Measurements from ENCODE around the gene ANGPTL2. TPM values are rescaled to one million over a fixed set of nuclear protein-coding genes. Genes with fewer than 3 reads are reported as not detected.

ANGPTL2 gene
- total RNA-seq, 2 experiments from 2014 or later = not detected

DNA sequence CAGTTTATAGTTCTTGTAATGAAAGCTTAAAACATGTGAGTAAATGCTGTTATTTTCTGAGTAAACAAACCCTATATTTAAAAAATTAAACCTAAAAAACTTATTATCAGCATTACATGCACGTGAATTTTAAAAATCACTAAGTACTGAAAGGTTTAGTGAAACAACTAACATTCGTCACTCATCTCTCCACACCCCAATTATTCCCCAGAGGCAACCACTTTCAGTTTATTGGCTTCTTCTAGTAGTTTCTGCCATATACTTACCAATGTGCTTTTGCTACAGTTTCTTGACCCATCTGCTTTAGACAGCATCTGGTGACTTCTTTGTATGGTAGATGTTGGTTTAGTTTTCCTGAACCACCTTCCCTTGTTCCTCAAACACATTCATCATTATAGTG, 58.1 kb downstream of the ANGPTL2 start:
- Mint-ChIP-seq H3K27ac (no peak overlapping the region), H3K4me1 (peaks cover 5% of the 10 kb centered on the region), H3K4me3 (no peak overlapping the region), H3K9me3 (no peaks in the 10 kb centered on the region), H3K27me3 (peaks cover 5% of the 10 kb centered on the region), H3K36me3 (ENCODE audit: low read depth) (no peaks in the 10 kb centered on the region)
- no peak for DNase-seq
- CTCF ChIA-PET = no interaction called here
- POLR2A ChIA-PET = no interaction called here

DNA sequence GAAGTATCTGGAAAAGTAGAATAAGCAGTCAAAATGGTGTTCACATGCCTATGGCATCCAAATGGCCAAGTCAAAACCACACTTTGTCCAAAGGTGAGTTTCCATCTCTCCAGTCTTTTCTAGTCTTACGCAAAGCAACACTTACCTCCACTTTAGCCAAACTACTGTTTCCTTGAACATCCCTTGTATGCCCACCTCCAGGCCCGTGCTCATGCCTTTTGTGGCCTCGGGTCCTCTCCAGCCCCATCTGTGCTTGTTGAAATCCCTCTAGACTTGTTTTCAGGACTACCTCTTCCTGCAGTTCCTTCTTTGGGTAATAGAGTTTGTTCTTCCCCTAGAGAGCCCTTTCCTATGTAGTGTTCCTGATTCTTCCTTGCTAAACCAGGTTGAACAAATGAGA, 61.0 kb downstream of the ANGPTL2 start:
- CTCF ChIA-PET = interaction anchor here (0.7 to 1.5 kb wide), 2 partner anchors 10 to 11 kb away, joined by 3 read pairs; no protein-coding TSS in a partner anchor
- Mint-ChIP-seq H3K4me1 (peaks cover 13% of the 10 kb centered on the region), H3K36me3 (ENCODE audit: low read depth) (no peaks in the 10 kb centered on the region), H3K27ac (no peak overlapping the region), H3K27me3 (no peaks in the 10 kb centered on the region), H3K4me3 (no peak overlapping the region), H3K9me3 (no peaks in the 10 kb centered on the region)
- no peak for DNase-seq
- POLR2A ChIA-PET = no interaction called here

DNA sequence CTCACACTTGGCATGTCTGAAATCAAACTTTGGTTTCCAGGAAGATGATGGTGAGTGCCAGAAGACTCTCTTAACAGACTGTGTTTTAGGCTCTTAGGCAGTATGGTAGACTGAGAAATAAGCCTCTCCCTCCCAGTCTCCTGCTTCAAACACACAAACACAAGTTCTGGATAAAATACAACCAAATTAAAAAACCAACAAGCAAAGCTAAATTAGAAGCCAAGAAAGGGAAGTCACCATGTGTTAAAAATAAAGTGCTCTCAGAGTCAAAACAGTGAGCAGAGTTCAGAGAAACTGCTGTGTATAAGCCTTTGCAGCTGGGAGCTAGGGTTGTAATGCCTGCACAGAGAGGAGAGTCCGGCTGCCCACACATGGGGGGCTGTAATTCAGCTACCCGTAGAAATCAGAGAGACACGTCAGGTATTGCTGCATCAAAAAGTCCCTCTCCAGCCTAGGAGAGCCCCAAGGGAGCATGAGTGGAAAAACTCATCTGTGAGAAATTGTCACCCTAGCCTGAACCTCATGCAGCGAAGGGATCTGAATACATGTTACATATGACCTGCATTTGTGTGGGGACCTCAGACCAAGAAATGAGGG, 62.6 kb downstream of the ANGPTL2 start:
- Mint-ChIP-seq H3K9me3 (no peaks in the 10 kb centered on the region), H3K4me3 (no peak overlapping the region), H3K27ac (no peak overlapping the region), H3K4me1 (peaks cover 13% of the 10 kb centered on the region), H3K27me3 (no peaks in the 10 kb centered on the region), H3K36me3 (ENCODE audit: low read depth) (no peaks in the 10 kb centered on the region)
- CTCF ChIA-PET = interaction anchor here (0.8 to 1.6 kb wide), 2 partner anchors 10 to 11 kb away, joined by 3 to 5 read pairs; no protein-coding TSS in a partner anchor
- DNase-seq = no peak
- POLR2A ChIA-PET = no interaction called here

DNA sequence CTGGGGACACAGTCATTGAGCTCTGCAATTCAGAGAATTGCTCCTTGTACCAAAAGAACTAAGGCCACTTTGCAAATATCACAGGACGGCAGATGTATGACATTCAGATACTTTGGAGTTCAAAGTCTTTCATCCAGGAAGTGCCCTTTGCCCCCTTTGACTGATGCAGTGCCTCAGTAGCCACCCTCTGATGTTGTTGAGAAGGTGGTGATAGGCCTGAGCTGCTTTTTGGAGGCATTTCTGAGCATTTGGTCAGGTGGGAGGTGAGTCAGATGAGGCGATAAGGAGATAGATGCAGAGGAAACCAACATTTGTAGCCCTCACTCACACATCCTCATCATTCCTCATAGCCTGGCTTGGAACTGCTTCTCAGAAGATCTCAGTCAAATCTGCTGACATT, 63.4 kb downstream of the ANGPTL2 start:
- Mint-ChIP-seq H3K27ac (no peak overlapping the region), H3K4me1 (peaks cover 13% of the 10 kb centered on the region), H3K4me3 (no peak overlapping the region), H3K9me3 (no peaks in the 10 kb centered on the region), H3K36me3 (ENCODE audit: low read depth) (no peaks in the 10 kb centered on the region), H3K27me3 (no peaks in the 10 kb centered on the region)
- ChIA-PET POLR2A (no interaction called here), CTCF (interaction anchor here (1.6 kb wide), 1 partner anchor 10 kb away, joined by 5 read pairs; no protein-coding TSS in a partner anchor)
- no peak for DNase-seq

DNA sequence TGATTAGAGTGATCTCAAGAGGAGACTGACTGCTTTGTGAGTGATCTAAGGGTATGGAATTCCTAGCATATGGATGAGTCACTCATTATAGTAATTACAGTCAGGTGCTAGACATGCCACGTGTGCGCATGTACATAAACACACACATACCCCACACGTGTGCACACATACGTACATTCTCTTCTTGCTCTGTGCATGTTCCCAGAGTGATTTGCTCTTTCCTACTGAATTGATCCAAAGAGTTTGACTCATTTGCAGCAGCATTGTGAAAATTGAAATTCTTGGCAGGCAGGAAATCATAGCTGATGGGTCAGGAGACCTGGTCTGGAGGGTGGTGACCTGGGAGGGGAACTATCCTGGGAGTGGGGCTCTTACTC, 63.8 kb downstream of the ANGPTL2 start:
- ChIA-PET CTCF (interaction anchor here (1.6 kb wide), 1 partner anchor 10 kb away, joined by 5 read pairs; no protein-coding TSS in a partner anchor), POLR2A (no interaction called here)
- Mint-ChIP-seq H3K36me3 (ENCODE audit: low read depth) (no peaks in the 10 kb centered on the region), H3K4me3 (no peak overlapping the region), H3K27ac (no peak overlapping the region), H3K9me3 (no peaks in the 10 kb centered on the region), H3K4me1 (peaks cover 13% of the 10 kb centered on the region), H3K27me3 (no peaks in the 10 kb centered on the region)
- DNase-seq = no peak

DNA sequence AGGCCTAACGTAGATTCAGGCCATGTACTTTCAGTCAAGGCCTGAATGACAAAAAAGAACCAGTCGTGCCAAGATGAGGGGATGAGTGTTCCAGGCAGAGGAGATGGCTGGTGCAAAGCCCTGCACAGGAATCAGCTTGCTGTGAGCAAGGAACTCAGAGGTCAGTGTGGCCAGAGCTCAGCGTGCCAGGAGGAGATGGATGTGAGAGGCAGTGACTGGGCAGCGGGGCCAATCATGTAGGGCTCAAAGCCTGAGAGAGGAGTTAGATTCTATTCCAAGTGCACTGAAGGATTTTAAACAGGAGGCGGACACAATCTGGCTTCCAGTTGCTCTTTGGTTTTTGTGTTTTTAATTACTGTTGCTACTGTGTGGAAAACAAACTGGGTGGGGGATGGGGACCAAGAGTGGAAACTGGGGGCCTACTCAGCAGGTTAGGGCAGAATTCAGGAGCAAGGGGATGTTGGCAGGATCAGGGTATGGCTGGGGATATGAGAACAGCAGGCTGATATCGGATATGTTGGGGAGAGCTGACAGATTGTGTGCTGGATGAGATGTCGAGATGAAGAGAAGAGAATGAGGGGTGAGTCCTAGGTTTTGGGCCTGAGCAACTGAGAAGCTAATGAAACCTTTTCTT, 64.3 kb downstream of the ANGPTL2 start:
- Mint-ChIP-seq H3K36me3 (ENCODE audit: low read depth) (no peaks in the 10 kb centered on the region), H3K9me3 (no peaks in the 10 kb centered on the region), H3K27ac (no peak overlapping the region), H3K4me3 (no peak overlapping the region), H3K4me1 (peaks cover 13% of the 10 kb centered on the region), H3K27me3 (no peaks in the 10 kb centered on the region)
- no peak for DNase-seq
- POLR2A ChIA-PET = no interaction called here
- CTCF ChIA-PET = interaction anchor here (0.6 to 1.6 kb wide), 2 partner anchors 9 to 347 kb away, joined by 4 to 5 read pairs; no protein-coding TSS in a partner anchor

DNA sequence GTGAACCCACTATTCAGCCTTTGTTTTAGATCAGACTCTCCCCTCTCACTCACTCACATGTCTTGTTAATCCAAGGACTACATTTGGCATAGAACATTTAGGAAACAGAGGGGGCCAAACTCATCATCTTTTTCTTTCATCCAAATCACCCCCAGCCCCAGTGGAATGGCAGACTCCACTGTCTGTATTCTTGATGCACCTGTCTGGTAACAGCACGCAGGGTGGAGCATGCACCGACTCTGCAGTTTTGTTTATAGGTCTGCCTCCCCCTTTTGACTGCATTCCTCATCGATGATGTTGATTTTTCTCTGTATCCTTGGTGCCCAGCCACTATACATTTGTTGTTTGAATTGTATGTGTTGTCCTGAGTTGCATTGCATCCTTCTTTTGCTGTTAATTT, 66.0 kb downstream of the ANGPTL2 start:
- no peak overlapping the region for H3K27ac Mint-ChIP-seq
- peaks cover 13% of the 10 kb centered on the region for H3K4me1 Mint-ChIP-seq
- no peak overlapping the region for H3K4me3 Mint-ChIP-seq
- ChIA-PET POLR2A (no interaction called here), CTCF (no interaction called here)
- DNase-seq = no peak
- no peaks in the 10 kb centered on the region for H3K27me3 Mint-ChIP-seq
- H3K9me3 Mint-ChIP-seq = no peaks in the 10 kb centered on the region
- no peaks in the 10 kb centered on the region for H3K36me3 Mint-ChIP-seq (ENCODE audit: low read depth)

DNA sequence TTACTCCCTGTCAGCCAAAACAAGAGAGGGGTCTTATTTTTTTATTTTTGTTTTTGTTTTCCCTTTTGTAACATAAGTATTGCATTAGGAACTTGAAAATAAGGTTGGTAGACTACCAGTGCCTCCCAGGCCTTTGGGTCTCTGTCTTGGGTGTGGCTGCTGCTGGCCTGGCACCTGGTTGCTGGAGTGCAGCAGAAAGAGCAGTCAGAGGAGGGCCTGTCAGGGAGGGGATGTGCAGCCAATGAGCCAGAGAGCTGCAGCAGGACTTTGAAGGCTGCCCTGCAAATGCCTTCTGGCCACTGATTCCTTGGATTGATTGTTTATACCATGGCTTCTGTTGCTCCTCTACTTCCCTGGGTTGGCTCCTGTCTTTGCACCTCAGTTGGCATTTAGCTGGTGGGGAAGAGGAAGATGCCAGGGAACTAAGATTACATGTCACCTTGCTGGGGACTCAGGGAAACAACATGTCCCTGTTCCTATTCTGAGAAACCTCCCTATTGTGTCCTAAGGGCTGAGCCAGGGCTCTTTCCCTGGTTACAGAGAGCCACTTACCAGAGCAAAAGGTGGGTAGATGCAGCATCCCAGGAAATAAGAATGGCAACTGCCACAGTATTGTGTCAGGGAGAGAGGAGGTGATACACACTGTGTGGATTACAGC, 66.6 kb downstream of the ANGPTL2 start:
- POLR2A ChIA-PET = no interaction called here
- CTCF ChIA-PET = no interaction called here
- no peak overlapping the region for H3K27ac Mint-ChIP-seq
- no peaks in the 10 kb centered on the region for H3K36me3 Mint-ChIP-seq (ENCODE audit: low read depth)
- H3K9me3 Mint-ChIP-seq = no peaks in the 10 kb centered on the region
- H3K4me1 Mint-ChIP-seq = peaks cover 15% of the 10 kb centered on the region
- DNase-seq = no peak
- no peak overlapping the region for H3K4me3 Mint-ChIP-seq
- H3K27me3 Mint-ChIP-seq = no peaks in the 10 kb centered on the region

DNA sequence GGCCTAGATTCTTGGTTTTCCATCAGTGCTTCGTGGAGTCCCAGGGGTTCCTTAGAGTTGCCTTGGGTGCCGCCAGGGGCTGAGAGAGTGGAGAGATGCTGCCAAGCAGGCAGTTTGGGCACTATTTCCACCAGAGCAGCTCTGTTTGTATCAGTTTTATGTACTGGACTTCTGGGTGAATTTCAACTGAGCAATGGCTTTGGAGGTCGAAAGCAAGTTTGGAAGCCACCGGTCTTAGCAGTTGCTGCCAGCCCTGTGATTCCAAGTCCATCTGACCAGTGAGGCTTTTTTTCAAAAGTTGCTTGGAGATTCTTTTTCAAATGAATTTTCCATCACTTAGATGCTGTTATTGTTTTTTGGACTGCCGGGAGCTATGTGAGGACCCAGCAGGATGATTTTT, 68.5 kb downstream of the ANGPTL2 start:
- Mint-ChIP-seq H3K4me3 (no peak overlapping the region), H3K36me3 (ENCODE audit: low read depth) (no peaks in the 10 kb centered on the region), H3K9me3 (no peaks in the 10 kb centered on the region), H3K27me3 (no peaks in the 10 kb centered on the region), H3K4me1 (peaks cover 26% of the 10 kb centered on the region), H3K27ac (no peak overlapping the region)
- no peak for DNase-seq
- CTCF ChIA-PET = interaction anchor here (1.2 kb wide), 2 partner anchors 13 to 21 kb away, joined by 3 to 5 read pairs; no protein-coding TSS in a partner anchor
- POLR2A ChIA-PET = no interaction called here

DNA sequence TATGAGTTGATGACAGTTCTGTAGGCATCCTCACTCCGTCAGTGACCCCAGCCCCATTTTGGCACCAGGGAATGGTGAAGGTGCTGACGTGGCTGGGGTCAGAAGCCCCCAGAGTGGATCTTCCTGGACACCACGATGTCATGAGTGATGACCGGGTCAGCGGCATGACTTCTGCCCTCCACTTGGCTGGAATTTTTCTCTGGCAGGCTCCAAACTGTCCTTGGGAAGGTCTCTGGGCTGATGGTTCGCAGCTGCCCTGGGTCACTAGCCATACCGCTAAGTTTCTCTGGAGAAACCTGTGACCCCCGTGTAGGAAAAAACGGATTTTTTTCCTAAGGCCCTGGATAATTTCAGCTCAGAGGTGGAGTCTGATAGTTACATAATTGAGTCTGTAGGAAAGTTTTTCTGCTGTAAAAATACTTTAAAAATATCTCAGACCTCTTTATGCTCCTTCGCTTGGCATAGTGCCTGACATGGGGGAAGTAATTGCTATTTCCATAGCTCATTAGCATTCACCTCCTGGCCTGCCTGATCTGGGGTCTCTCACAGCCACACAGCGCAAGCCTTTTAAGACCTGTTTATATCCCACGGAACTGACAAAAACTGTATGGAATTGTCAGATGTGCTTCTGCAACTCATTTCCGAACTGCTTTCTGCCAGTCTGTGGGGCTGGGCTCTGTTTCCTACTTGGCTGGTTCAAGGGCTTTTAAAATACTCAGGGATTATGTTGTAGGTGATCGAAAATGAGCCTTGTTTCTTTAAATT, 69.2 kb downstream of the ANGPTL2 start:
- Mint-ChIP-seq H3K36me3 (ENCODE audit: low read depth) (no peaks in the 10 kb centered on the region), H3K4me3 (no peak overlapping the region), H3K27ac (no peak overlapping the region), H3K9me3 (no peaks in the 10 kb centered on the region), H3K27me3 (no peaks in the 10 kb centered on the region), H3K4me1 (peaks cover 28% of the 10 kb centered on the region)
- no peak for DNase-seq
- ChIA-PET POLR2A (no interaction called here), CTCF (interaction anchor here (0.9 kb wide), 1 partner anchor 9 kb away, joined by 4 read pairs; no protein-coding TSS in a partner anchor)

DNA sequence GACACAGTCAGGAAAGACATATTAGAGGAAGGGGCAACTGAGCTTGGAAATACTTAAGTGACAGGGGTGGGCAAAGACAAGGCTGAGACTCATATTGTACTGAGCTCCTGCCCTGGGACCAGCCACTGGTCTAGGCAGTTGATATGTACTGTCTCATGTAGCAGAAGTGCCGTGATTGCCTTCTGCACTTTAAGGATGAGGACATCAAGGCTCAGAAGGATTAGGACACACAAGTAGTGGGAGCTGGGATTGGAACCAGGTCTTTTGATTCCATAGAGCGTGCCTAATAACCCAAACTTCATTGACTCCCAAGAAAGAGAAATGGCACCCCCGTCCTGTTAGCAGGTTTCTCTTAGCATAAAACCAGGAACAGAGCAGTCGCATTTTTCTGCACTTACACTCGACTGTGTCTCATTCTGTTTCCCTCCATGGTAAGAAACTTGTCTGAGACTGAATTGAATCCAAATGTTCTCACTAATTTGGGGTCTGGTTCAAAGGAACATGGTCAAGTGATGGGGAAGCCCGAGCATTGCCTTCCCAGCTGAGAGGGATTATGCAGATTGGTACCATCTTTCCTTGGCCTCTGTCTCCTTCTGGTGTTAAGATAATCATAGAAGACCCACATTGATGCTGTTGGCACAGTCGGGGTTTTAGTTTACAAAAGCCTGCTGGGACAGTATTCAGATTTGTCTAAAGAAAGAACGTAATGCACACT, 70.4 kb downstream of the ANGPTL2 start:
- Mint-ChIP-seq H3K4me1 (peaks cover 33% of the 10 kb centered on the region), H3K4me3 (no peak overlapping the region)

DNA sequence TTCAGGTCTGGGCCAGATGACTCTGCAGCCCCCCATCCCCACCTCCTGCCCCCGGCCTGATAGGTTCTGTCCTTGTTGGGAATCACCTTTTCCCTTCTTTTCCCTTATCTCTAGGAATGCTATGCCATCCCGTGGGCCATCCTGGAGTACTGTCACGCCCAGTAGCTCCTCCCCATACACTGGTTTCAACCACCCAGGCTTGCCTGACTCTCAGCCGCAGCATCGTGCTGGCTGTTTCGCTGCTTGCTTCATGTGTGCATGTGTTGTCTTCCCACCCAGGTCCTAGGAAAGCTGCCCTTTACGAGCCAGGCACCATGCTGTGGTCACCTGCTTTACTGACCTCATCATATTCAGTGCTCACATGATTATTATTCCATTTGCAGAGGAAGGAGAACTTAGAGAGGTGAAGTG, 71.8 kb downstream of the ANGPTL2 start:
- peaks cover 1% of the 10 kb centered on the region for H3K27me3 Mint-ChIP-seq
- POLR2A ChIA-PET = no interaction called here
- H3K4me1 Mint-ChIP-seq = peaks cover 38% of the 10 kb centered on the region
- H3K9me3 Mint-ChIP-seq = no peaks in the 10 kb centered on the region
- CTCF ChIA-PET = interaction anchor here (0.6 to 1.5 kb wide), 5 partner anchors 9 to 20 kb away, joined by 3 to 5 read pairs (median 3); no protein-coding TSS in a partner anchor
- no peak for DNase-seq
- no peak overlapping the region for H3K4me3 Mint-ChIP-seq
- no peak overlapping the region for H3K27ac Mint-ChIP-seq
- no peaks in the 10 kb centered on the region for H3K36me3 Mint-ChIP-seq (ENCODE audit: low read depth)

More for the DNA sequence above, 70.4 kb downstream of the ANGPTL2 start:
- peaks cover 1% of the 10 kb centered on the region for H3K27me3 Mint-ChIP-seq
- POLR2A ChIA-PET = no interaction called here
- H3K36me3 Mint-ChIP-seq (ENCODE audit: low read depth) = no peaks in the 10 kb centered on the region
- no peak overlapping the region for H3K27ac Mint-ChIP-seq
- CTCF ChIA-PET = interaction anchor here (0.7 to 1.5 kb wide), 2 partner anchors 9 to 22 kb away, joined by 3 read pairs; no protein-coding TSS in a partner anchor
- DNase-seq = no peak
- no peaks in the 10 kb centered on the region for H3K9me3 Mint-ChIP-seq
